22Rv1 (cell line): ENCODE results near the gene DCTD.

Source experiments
- H3K27ac ChIP-seq: fragments of 450-650 bp; 2 replicates; pipeline ENCODE4 v1.5.1; 2017
- CTCF ChIP-seq: fragments of 450-650 bp; IDR thresholded peaks from 2 replicates; pipeline ENCODE4 v1.5.1; 2017; ENCODE audit warnings: mild to moderate bottlenecking
- ZFX ChIP-seq: fragments of 450-650 bp; IDR thresholded peaks from 2 replicates; pipeline ENCODE4 v1.6.1; 2017; ENCODE audit warnings: antibody characterized with exemption, borderline replicate concordance

Gene DCTD

GRCh38 chr4:182876427-182876826, 40.8 kb downstream of the DCTD start:
- H3K27ac ChIP-seq = no peak overlapping the region
- TF ChIP-seq CTCF (no peak), ZFX (no peak)

- no peak for TF ChIP-seq CTCF
- no peak for TF ChIP-seq ZFX
- H3K27ac ChIP-seq = no peak overlapping the region
Measured at GRCh38 chr4:182875453-182876405, 41.5 kb downstream of the DCTD start.

GRCh38 chr4:182874797-182875345, 42.3 kb downstream of the DCTD start:
- TF ChIP-seq ZFX (no peak), CTCF (no peak)
- H3K27ac ChIP-seq = no peak overlapping the region

- TF ChIP-seq ZFX (no peak), CTCF (no peak)
- no peak overlapping the region for H3K27ac ChIP-seq
Measured at GRCh38 chr4:182874304-182874751, 42.9 kb downstream of the DCTD start.

- no peak for TF ChIP-seq CTCF
- TF ChIP-seq ZFX = no peak
- no peak overlapping the region for H3K27ac ChIP-seq
Measured at GRCh38 chr4:182873726-182874125, 43.5 kb downstream of the DCTD start.

GRCh38 chr4:182873289-182873688, 43.9 kb downstream of the DCTD start:
- no peak overlapping the region for H3K27ac ChIP-seq
- no peak for TF ChIP-seq ZFX
- no peak for TF ChIP-seq CTCF

- H3K27ac ChIP-seq = no peak overlapping the region
- TF ChIP-seq ZFX (no peak), CTCF (no peak)
Measured at GRCh38 chr4:182872886-182873285, 44.3 kb downstream of the DCTD start.
